Stimulated activated naive CD8-positive, alpha-beta T cell treated with anti-CD3 and anti-CD28 coated beads, Interleukin-15, amount 100 ng/mL, for 72 hours (primary cell): ENCODE results near the gene PELO.

Source experiments
- ATAC-seq: fragments of 150-1000 bp; cut with Tn5 transposase; 2 replicates; pipeline ENCODE4 v1.10.0; 2021; ENCODE audit warnings: mild to moderate bottlenecking, moderate library complexity
- DNase-seq, 2 donors: peaks; one replicate each; pipeline ENCODE4 v3.0.0; 2021 to 2022
- H3K27ac Mint-ChIP-seq, 2 donors: one replicate each; pipeline ENCODE4 v1.8.0; 2022; ENCODE audit warnings: mild to moderate bottlenecking in 2 of 2, mixed read lengths in 2 of 2, moderate library complexity in 2 of 2
- H3K27me3 Mint-ChIP-seq: one replicate; pipeline ENCODE4 v1.8.0; 2022; ENCODE audit warnings: mixed read lengths
- H3K4me1 Mint-ChIP-seq: one replicate; pipeline ENCODE4 v1.8.0; 2022; ENCODE audit warnings: mild to moderate bottlenecking, mixed read lengths
- H3K4me3 Mint-ChIP-seq, 2 donors: one replicate each; pipeline ENCODE4 v1.8.0; 2022; ENCODE audit warnings: mild to moderate bottlenecking in 2 of 2, mixed read lengths in 2 of 2, moderate library complexity in 1 of 2
- H3K9me3 Mint-ChIP-seq, 2 donors: one replicate each; pipeline ENCODE4 v1.8.0; 2022; ENCODE audit warnings: mixed read lengths in 2 of 2

PELO gene

GRCh38 chr5:52824827-52825226 is 37.1 kb downstream of the PELO start:
- no peak overlapping the region for H3K4me3 Mint-ChIP-seq
- H3K27ac Mint-ChIP-seq, result no peak overlapping the region
- DNase-seq, result no peak
- peaks cover 10% of the 10 kb centered on the region for H3K4me1 Mint-ChIP-seq
- no peaks in the 10 kb centered on the region for H3K27me3 Mint-ChIP-seq
- peaks cover 0 to 12% of the 10 kb centered on the region in 2 donors for H3K9me3 Mint-ChIP-seq
- no peak for ATAC-seq

GRCh38 chr5:52825826-52826225 is 38.1 kb downstream of the PELO start:
- H3K9me3 Mint-ChIP-seq, result peaks cover 0 to 12% of the 10 kb centered on the region in 2 donors
- DNase-seq (no peak), ATAC-seq (peak; percentile 84)
- no peaks in the 10 kb centered on the region for H3K27me3 Mint-ChIP-seq
- H3K4me1 Mint-ChIP-seq, result peaks cover 10% of the 10 kb centered on the region
- no peak overlapping the region for H3K4me3 Mint-ChIP-seq
- H3K27ac Mint-ChIP-seq, result no peak overlapping the region

- no peak for ATAC-seq
- Mint-ChIP-seq H3K4me1 (peaks cover 10% of the 10 kb centered on the region), H3K27me3 (no peaks in the 10 kb centered on the region), H3K9me3 (peaks cover 0 to 12% of the 10 kb centered on the region in 2 donors), H3K27ac (no peak overlapping the region), H3K4me3 (no peak overlapping the region)
- no peak for DNase-seq
These were observed 40.1 kb downstream of the PELO start for GRCh38 chr5:52827815-52828214.

- no peak for ATAC-seq
- Mint-ChIP-seq H3K9me3 (peaks cover 0 to 12% of the 10 kb centered on the region in 2 donors), H3K27ac (no peak overlapping the region), H3K4me3 (no peak overlapping the region), H3K27me3 (no peaks in the 10 kb centered on the region), H3K4me1 (peaks cover 10% of the 10 kb centered on the region)
- DNase-seq, result no peak
These were observed 41.9 kb downstream of the PELO start for GRCh38 chr5:52829664-52830063.

GRCh38 chr5:52830650-52831049 is 42.9 kb downstream of the PELO start:
- ATAC-seq, result no peak
- no peak overlapping the region for H3K27ac Mint-ChIP-seq
- peaks cover 0 to 12% of the 10 kb centered on the region in 2 donors for H3K9me3 Mint-ChIP-seq
- H3K4me3 Mint-ChIP-seq, result no peak overlapping the region
- H3K27me3 Mint-ChIP-seq, result no peaks in the 10 kb centered on the region
- DNase-seq, result no peak
- H3K4me1 Mint-ChIP-seq, result peaks cover 6% of the 10 kb centered on the region

- Mint-ChIP-seq H3K4me1 (no peaks in the 10 kb centered on the region), H3K27me3 (no peaks in the 10 kb centered on the region), H3K27ac (no peak overlapping the region), H3K9me3 (peaks cover 0 to 11% of the 10 kb centered on the region in 2 donors), H3K4me3 (no peak overlapping the region)
- ATAC-seq (peak; percentile 60), DNase-seq (no peak)
These were observed 44.2 kb downstream of the PELO start for GRCh38 chr5:52831786-52832511.

- H3K9me3 Mint-ChIP-seq, result no peaks in the 10 kb centered on the region
- ATAC-seq (no peak), DNase-seq (no peak)
- no peak overlapping the region for H3K27ac Mint-ChIP-seq
- no peaks in the 10 kb centered on the region for H3K27me3 Mint-ChIP-seq
- no peaks in the 10 kb centered on the region for H3K4me1 Mint-ChIP-seq
- H3K4me3 Mint-ChIP-seq, result no peak overlapping the region
These were observed 46.6 kb downstream of the PELO start for GRCh38 chr5:52834320-52834719.

GRCh38 chr5:52837068-52837467 is 49.4 kb downstream of the PELO start:
- no peak overlapping the region for H3K4me3 Mint-ChIP-seq
- no peaks in the 10 kb centered on the region for H3K9me3 Mint-ChIP-seq
- H3K27me3 Mint-ChIP-seq, result no peaks in the 10 kb centered on the region
- H3K27ac Mint-ChIP-seq, result no peak overlapping the region
- DNase-seq (no peak), ATAC-seq (no peak)
- H3K4me1 Mint-ChIP-seq, result peaks cover 8% of the 10 kb centered on the region
